Measurements from ENCODE around the gene PTPRN2. TPM values are rescaled to one million over a fixed set of nuclear protein-coding genes. Genes with fewer than 3 reads are reported as not detected.

PTPRN2 gene
- polyA plus RNA-seq, 1 of the 3 experiments (the other 2 are of a cell fraction), result 4.0 TPM

GRCh38 chr7:158074896-158075632 lies 512.6 kb downstream of the PTPRN2 start:
- Histone ChIP-seq H3K4me3 (ENCODE audit: low read depth in 2 of 2, low read length in 1 of 2) (no peak overlapping the region), H3K79me2 (ENCODE audit: insufficient read depth) (no peaks in the 10 kb centered on the region), H2AFZ (ENCODE audit: low read depth) (no peak overlapping the region), H3K9me3 (peaks cover 7% of the 10 kb centered on the region; the same call in 1 of the 2 replicates), H4K20me1 (ENCODE audit: insufficient read depth) (no peaks in the 10 kb centered on the region), H3K9me2 (no peaks in the 10 kb centered on the region), H3K9ac (no peak overlapping the region), H3K4me2 (no peak overlapping the region), H3K36me3 (replicated peaks in 1 of 2; ENCODE audit: control insufficient read depth in 1 of 2, insufficient read depth in 2 of 2, low read length in 1 of 2) (no peaks in the 10 kb centered on the region), H3K27me3 (ENCODE audit: insufficient read depth) (no peaks in the 10 kb centered on the region), H3K27ac (ENCODE audit: low read depth in 2 of 2, low read length in 1 of 2) (no peak overlapping the region), H3F3A (replicated peaks; ENCODE audit: insufficient read depth) (no peaks in the 10 kb centered on the region), H3K4me1 (ENCODE audit: control insufficient read depth in 1 of 2, insufficient read depth in 2 of 2, low read depth in 1 of 2, low read length in 1 of 2) (no peaks in the 10 kb centered on the region; a peak in 1 of 4 replicates)
- ChIA-PET CTCF (interaction anchor here (1.5 kb wide), 1 partner anchor 31 kb away, joined by 3 read pairs; no protein-coding TSS in a partner anchor), POLR2A (no interaction called here)
- 68% methylated on average over 26 of the region's 29 CpGs for WGBS (ENCODE audit: low lambda C conversion rate)
- no peak for TF ChIP-seq JUND (IDR thresholded peaks at IDR 0.05)
- TF ChIP-seq RXRA (IDR thresholded peaks at IDR 0.05; ENCODE audit: borderline replicate concordance, low read depth), result no peak
- no peak for TF ChIP-seq ELF1 (IDR thresholded peaks at IDR 0.05)
- TF ChIP-seq PBX3 (IDR thresholded peaks at IDR 0.05), result no peak
- peak; percentile 36 for DNase-seq

- Histone ChIP-seq H3K36me3 (replicated peaks in 1 of 2; ENCODE audit: control insufficient read depth in 1 of 2, insufficient read depth in 2 of 2, low read length in 1 of 2) (no peaks in the 10 kb centered on the region), H3K4me3 (ENCODE audit: low read depth in 2 of 2, low read length in 1 of 2) (no peak overlapping the region), H4K20me1 (ENCODE audit: insufficient read depth) (no peaks in the 10 kb centered on the region), H3K27me3 (ENCODE audit: insufficient read depth) (no peaks in the 10 kb centered on the region), H3K79me2 (ENCODE audit: insufficient read depth) (no peaks in the 10 kb centered on the region), H2AFZ (ENCODE audit: low read depth) (no peak overlapping the region), H3K9me2 (no peaks in the 10 kb centered on the region), H3K9ac (no peak overlapping the region), H3K4me1 (ENCODE audit: control insufficient read depth in 1 of 2, insufficient read depth in 2 of 2, low read depth in 1 of 2, low read length in 1 of 2) (no peaks in the 10 kb centered on the region; a peak in 1 of 4 replicates), H3K9me3 (peaks cover 7% of the 10 kb centered on the region; the same call in 1 of the 2 replicates), H3K4me2 (no peak overlapping the region), H3F3A (replicated peaks; ENCODE audit: insufficient read depth) (no peaks in the 10 kb centered on the region), H3K27ac (ENCODE audit: low read depth in 2 of 2, low read length in 1 of 2) (no peak overlapping the region)
- 62% methylated on average over 24 of the region's 35 CpGs for WGBS (ENCODE audit: low lambda C conversion rate)
- ChIA-PET POLR2A (no interaction called here), CTCF (no interaction called here)
- no peak for TF ChIP-seq JUND (IDR thresholded peaks at IDR 0.05)
- TF ChIP-seq YY1 (IDR thresholded peaks at IDR 0.05; ENCODE audit: low read depth), result no peak
- TF ChIP-seq FOXJ3 (CRISPR knock-in tag; IDR thresholded peaks at IDR 0.05), result no peak
- no peak for TF ChIP-seq GATA2 (CRISPR knock-in tag; IDR thresholded peaks at IDR 0.05)
- no peak for TF ChIP-seq GABPA (IDR thresholded peaks at IDR 0.05; ENCODE audit: low read depth)
- no peak for TF ChIP-seq PBX3 (IDR thresholded peaks at IDR 0.05)
- no peak for TF ChIP-seq SIN3A (IDR thresholded peaks at IDR 0.05; ENCODE audit: borderline replicate concordance, low read depth, low read length)
- no peak for TF ChIP-seq ELF1 (IDR thresholded peaks at IDR 0.05)
- no peak for TF ChIP-seq RAD21 (IDR thresholded peaks at IDR 0.05; ENCODE audit: low read length)
- no peak for TF ChIP-seq REST (IDR thresholded peaks at IDR 0.05; ENCODE audit: low read depth, low read length)
- TF ChIP-seq USF2 (IDR thresholded peaks at IDR 0.05; ENCODE audit: borderline replicate concordance, low read depth, low read length), result no peak
- no peak for TF ChIP-seq EP300 (IDR thresholded peaks at IDR 0.05; ENCODE audit: borderline replicate concordance in 1 of 2, low read depth in 1 of 2, low read length in 1 of 2)
- no peak for TF ChIP-seq FOXM1 (IDR thresholded peaks at IDR 0.05; ENCODE audit: low read depth)
- no peak for DNase-seq
Observed at GRCh38 chr7:158073845-158074840, 513.5 kb downstream of the PTPRN2 start.
